Stimulated activated naive CD8-positive, alpha-beta T cell treated with anti-CD3 and anti-CD28 coated beads, Interleukin-15, Interleukin-2, amounts not matched to agents 100 ng/mL and 50 ng/mL, for 24 hours (primary cell): Measurements from ENCODE around the gene INTS1.

Experiments
- H3K27ac Mint-ChIP-seq: one replicate; pipeline ENCODE4 v1.8.0; 2021; ENCODE audit warnings: mild to moderate bottlenecking, mixed read lengths
- H3K27me3 Mint-ChIP-seq: one replicate; pipeline ENCODE4 v1.8.0; 2021; ENCODE audit warnings: mixed read lengths
- H3K36me3 Mint-ChIP-seq: one replicate; pipeline ENCODE4 v1.8.0; 2021; ENCODE audit warnings: low read depth, mixed read lengths
- H3K4me1 Mint-ChIP-seq: one replicate; pipeline ENCODE4 v1.8.0; 2021; ENCODE audit warnings: low read depth, mixed read lengths
- H3K4me3 Mint-ChIP-seq: one replicate; pipeline ENCODE4 v1.8.0; 2021; ENCODE audit warnings: mild to moderate bottlenecking, mixed read lengths
- H3K9me3 Mint-ChIP-seq: one replicate; pipeline ENCODE4 v1.8.0; 2021; ENCODE audit warnings: mixed read lengths

Gene INTS1

DNA sequence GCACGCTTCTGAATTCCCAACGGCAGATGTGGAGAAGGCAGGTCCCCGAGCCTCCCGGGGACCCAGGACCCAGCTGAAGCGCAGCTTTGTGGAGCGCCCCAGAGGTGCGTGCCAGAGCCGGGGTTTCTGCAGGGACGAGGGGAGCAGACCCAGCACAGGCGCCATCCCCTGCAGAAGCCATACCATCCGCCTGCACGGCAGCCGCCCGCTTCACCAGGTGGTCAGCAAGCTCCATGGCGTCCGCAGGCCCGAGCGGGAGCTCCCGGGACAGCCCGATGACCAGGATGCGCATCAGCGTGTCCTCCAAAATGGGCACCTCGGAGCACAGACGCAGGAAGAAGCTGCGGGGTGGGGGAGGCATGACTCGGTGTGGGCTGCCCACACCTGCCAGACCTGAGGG lies 10.6 kb downstream of the INTS1 start:
- no peaks in the 10 kb centered on the region for H3K4me1 Mint-ChIP-seq
- no peak overlapping the region for H3K4me3 Mint-ChIP-seq
- no peaks in the 10 kb centered on the region for H3K27me3 Mint-ChIP-seq
- no peaks in the 10 kb centered on the region for H3K9me3 Mint-ChIP-seq
- H3K27ac Mint-ChIP-seq = no peak overlapping the region
- peaks cover 32% of the 10 kb centered on the region for H3K36me3 Mint-ChIP-seq

DNA sequence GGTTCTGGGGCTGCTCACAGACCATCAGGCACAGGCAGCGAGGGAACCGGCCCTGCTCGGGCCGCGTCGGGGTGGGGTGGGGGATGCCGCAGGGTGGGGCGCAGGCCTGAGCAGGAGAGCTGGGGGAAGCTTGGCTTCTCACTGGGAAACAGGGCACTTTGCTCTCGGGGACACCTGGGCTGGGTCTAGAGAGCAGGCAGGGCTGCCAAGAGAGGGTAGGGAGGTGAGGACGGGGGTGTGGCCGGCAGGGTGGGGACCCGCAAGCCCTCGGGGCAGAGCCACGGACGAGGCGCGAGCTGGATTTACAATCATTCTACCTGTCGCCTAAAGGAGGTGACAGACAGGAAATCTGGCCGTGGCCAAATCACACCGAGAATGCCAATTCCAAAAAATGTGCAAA lies 11.1 kb downstream of the INTS1 start:
- H3K4me1 Mint-ChIP-seq = no peaks in the 10 kb centered on the region
- H3K4me3 Mint-ChIP-seq = no peak overlapping the region
- H3K27ac Mint-ChIP-seq = no peak overlapping the region
- no peaks in the 10 kb centered on the region for H3K27me3 Mint-ChIP-seq
- H3K36me3 Mint-ChIP-seq = peaks cover 32% of the 10 kb centered on the region
- no peaks in the 10 kb centered on the region for H3K9me3 Mint-ChIP-seq

GRCh38 chr7:1492640-1493039 lies 11.5 kb downstream of the INTS1 start:
- no peaks in the 10 kb centered on the region for H3K9me3 Mint-ChIP-seq
- H3K27me3 Mint-ChIP-seq = no peaks in the 10 kb centered on the region
- H3K4me3 Mint-ChIP-seq = no peak overlapping the region
- H3K36me3 Mint-ChIP-seq = peaks cover 32% of the 10 kb centered on the region
- no peak overlapping the region for H3K27ac Mint-ChIP-seq
- no peaks in the 10 kb centered on the region for H3K4me1 Mint-ChIP-seq

- no peak overlapping the region for H3K4me3 Mint-ChIP-seq
- H3K36me3 Mint-ChIP-seq = peaks cover 30% of the 10 kb centered on the region
These were observed 12.0 kb downstream of the INTS1 start for GRCh38 chr7:1492221-1492620.

GRCh38 chr7:1490837-1491236 lies 13.4 kb downstream of the INTS1 start:
- Mint-ChIP-seq H3K27me3 (no peaks in the 10 kb centered on the region), H3K9me3 (no peaks in the 10 kb centered on the region), H3K36me3 (peaks cover 25% of the 10 kb centered on the region), H3K4me1 (no peaks in the 10 kb centered on the region), H3K4me3 (no peak overlapping the region), H3K27ac (no peak overlapping the region)

More at GRCh38 chr7:1492221-1492620, 12.0 kb downstream of the INTS1 start:
- H3K27ac Mint-ChIP-seq = no peak overlapping the region
- H3K4me1 Mint-ChIP-seq = no peaks in the 10 kb centered on the region
- H3K9me3 Mint-ChIP-seq = no peaks in the 10 kb centered on the region
- H3K27me3 Mint-ChIP-seq = no peaks in the 10 kb centered on the region

- no peak overlapping the region for H3K27ac Mint-ChIP-seq
- no peak overlapping the region for H3K4me3 Mint-ChIP-seq
- H3K4me1 Mint-ChIP-seq = no peaks in the 10 kb centered on the region
- H3K27me3 Mint-ChIP-seq = no peaks in the 10 kb centered on the region
- H3K36me3 Mint-ChIP-seq = peaks cover 28% of the 10 kb centered on the region
- H3K9me3 Mint-ChIP-seq = no peaks in the 10 kb centered on the region
These were observed 14.9 kb downstream of the INTS1 start for GRCh38 chr7:1489336-1489735.

- Mint-ChIP-seq H3K4me3 (no peak overlapping the region), H3K9me3 (no peaks in the 10 kb centered on the region), H3K4me1 (no peaks in the 10 kb centered on the region), H3K27ac (no peak overlapping the region), H3K36me3 (peaks cover 28% of the 10 kb centered on the region), H3K27me3 (no peaks in the 10 kb centered on the region)
These were observed 16.2 kb downstream of the INTS1 start for GRCh38 chr7:1488016-1488415.

DNA sequence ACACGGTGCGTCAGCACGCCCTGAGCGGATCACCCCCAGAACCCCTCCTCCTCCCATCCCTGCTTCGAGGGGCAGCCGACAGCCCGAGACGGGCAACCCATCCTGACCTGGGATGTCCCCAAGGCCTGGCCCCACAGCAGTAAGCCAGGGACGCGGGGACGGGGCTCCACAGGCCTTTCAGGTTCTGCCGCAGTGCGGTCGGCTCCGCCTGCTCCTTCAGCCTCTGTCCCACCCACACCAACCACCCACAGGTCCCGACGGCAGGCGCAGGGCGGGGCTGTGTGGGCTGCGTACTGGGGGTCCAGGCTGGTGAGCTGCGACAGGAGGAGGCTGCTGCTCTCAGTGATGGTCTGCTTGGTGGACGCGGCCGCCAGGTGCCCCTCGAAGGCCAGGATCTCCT lies 16.7 kb downstream of the INTS1 start:
- H3K27me3 Mint-ChIP-seq = no peaks in the 10 kb centered on the region
- H3K9me3 Mint-ChIP-seq = no peaks in the 10 kb centered on the region
- H3K4me1 Mint-ChIP-seq = no peaks in the 10 kb centered on the region
- no peak overlapping the region for H3K4me3 Mint-ChIP-seq
- no peak overlapping the region for H3K27ac Mint-ChIP-seq
- H3K36me3 Mint-ChIP-seq = peaks cover 26% of the 10 kb centered on the region

DNA sequence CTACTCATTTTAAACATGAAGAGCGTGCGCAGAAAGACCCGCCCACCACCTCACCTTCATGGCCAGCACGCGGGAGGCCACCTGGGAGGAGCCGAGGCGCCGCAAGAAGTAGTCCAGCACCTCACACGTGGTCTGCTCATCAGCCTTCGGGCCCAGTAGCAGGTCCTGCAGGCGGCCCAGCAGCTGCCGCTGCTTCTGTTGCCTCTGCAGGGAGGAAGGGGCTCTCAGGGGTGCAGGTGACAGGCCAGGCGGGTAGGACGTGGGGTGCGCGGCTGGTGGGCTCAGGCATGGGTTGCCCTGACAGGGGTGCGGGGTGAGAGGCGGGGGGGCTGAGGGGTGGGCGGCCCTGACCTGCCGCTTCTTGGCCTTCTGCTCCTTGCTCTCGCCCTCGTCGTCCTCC lies 17.6 kb downstream of the INTS1 start:
- Mint-ChIP-seq H3K36me3 (peaks cover 17% of the 10 kb centered on the region), H3K27ac (no peak overlapping the region), H3K4me1 (no peaks in the 10 kb centered on the region)

DNA sequence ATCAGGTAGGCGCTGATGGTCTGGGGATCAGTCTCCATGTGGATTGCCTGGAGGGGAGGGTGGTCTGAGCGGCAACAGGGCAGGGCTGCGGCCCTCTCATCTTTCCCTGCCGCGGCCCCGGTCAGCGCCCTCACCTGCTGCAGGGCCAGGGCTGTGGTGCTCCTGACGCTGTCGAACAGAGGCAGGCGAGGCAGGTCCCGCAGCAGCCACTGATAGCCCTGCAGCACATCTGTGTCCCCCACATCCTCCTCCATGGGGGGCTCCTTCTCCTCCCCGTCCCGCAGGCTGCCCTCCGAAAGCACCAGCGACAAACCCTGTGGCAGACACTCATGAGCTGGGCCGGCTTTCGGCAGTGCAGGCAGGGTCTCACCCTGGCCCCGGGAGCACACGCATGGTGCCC lies 19.0 kb downstream of the INTS1 start:
- H3K27me3 Mint-ChIP-seq = no peaks in the 10 kb centered on the region
- no peaks in the 10 kb centered on the region for H3K9me3 Mint-ChIP-seq
- H3K4me3 Mint-ChIP-seq = no peak overlapping the region
- no peaks in the 10 kb centered on the region for H3K4me1 Mint-ChIP-seq
- no peak overlapping the region for H3K27ac Mint-ChIP-seq
- H3K36me3 Mint-ChIP-seq = peaks cover 4% of the 10 kb centered on the region

More for the DNA sequence above, 17.6 kb downstream of the INTS1 start:
- H3K4me3 Mint-ChIP-seq = no peak overlapping the region
- no peaks in the 10 kb centered on the region for H3K9me3 Mint-ChIP-seq
- H3K27me3 Mint-ChIP-seq = no peaks in the 10 kb centered on the region

DNA sequence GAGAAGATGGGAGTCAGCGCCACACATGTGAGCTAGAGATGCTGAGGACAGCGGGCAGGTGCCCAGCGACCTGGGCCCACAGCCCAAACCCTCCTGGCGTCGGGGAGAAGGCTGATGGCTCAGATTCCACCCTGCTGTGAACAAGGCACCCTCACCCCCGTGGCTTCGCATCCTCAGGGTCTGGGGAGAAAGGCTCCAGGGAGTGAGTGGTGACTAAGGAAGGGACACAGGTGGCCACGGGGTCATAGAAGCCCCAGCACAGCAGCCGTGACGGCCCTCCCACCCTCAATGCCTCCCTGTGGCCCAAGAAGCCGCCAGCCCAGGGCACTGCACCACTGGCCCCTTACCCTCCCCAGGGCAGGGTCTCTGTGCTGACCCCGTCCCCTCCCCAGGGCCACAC lies 19.6 kb downstream of the INTS1 start:
- H3K4me1 Mint-ChIP-seq = no peaks in the 10 kb centered on the region
- no peaks in the 10 kb centered on the region for H3K9me3 Mint-ChIP-seq
- H3K27ac Mint-ChIP-seq = no peak overlapping the region
- H3K27me3 Mint-ChIP-seq = no peaks in the 10 kb centered on the region
- H3K4me3 Mint-ChIP-seq = no peak overlapping the region
- H3K36me3 Mint-ChIP-seq = peaks cover 4% of the 10 kb centered on the region

DNA sequence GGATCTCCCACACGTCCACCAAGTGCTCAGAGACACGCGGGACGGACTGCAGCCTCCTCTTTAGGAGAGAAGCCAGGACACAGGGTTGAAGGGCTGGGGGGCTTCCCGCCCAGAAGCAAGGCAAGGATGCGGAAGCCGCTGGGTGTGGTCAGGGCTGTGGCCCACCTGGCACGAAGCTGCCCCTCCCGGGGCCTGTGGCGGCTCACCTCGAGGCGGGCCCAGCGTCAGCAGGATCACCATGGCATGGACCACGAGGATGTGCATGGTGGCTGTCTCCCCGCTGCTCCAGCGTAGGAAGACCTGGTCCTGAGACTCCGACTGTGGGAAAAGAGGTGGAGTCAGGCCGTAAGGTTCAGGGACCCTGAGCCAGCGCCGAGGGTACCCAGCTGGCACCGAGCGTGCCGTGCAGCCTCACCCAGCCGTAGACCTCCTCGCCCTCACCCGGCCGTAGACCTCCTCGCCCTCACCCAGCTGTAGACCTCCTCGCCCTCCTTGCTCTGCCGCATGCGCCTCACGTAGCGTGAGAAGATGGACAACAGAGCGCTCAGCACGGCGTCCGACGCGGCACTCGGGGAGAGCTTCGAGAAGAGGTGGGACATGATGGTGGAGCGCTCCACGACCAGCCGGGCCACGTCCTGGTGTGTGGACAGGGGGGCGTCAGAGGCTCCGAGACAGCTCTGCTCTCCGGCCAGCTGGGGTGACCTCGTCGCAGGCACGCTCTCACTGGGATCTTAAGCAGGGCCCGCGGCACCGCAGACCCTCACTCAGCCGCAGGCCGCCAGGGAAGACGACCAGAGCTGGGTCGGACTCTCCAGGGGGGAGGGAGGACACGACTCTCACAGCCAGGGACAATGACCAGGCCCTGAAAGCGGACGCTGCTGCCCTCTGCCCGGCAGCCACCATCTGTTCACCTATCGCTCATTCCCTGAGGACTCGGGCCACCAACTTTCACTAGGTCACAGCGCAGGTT lies 20.4 kb downstream of the INTS1 start:
- no peaks in the 10 kb centered on the region for H3K9me3 Mint-ChIP-seq
- no peaks in the 10 kb centered on the region for H3K27me3 Mint-ChIP-seq
- H3K36me3 Mint-ChIP-seq = peaks cover 4% of the 10 kb centered on the region
- no peak overlapping the region for H3K27ac Mint-ChIP-seq
- no peaks in the 10 kb centered on the region for H3K4me1 Mint-ChIP-seq
- no peak overlapping the region for H3K4me3 Mint-ChIP-seq

- Mint-ChIP-seq H3K36me3 (peaks cover 4% of the 10 kb centered on the region), H3K27ac (no peak overlapping the region), H3K9me3 (no peaks in the 10 kb centered on the region), H3K4me3 (no peak overlapping the region), H3K27me3 (no peaks in the 10 kb centered on the region), H3K4me1 (no peaks in the 10 kb centered on the region)
These were observed 21.1 kb downstream of the INTS1 start for GRCh38 chr7:1483079-1483478.

DNA sequence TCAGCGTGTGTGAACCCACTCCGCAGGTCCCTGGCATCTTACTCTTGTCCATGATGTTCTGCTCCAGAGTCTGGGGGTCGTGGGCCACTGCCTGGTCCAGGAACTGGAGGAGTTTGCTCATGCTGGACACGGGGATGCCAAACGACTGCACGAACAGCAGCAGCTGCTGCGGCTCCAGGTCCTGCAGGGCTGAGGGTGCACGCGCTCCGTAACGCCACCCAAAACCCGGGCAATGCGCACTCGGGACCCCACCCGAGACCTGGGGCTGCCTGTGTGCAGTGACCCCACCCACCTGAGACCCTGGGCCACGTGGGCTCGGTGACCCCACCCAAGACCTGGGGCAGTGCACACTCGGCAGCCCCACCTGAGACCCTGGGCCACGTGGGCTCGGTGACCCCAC lies 22.9 kb downstream of the INTS1 start:
- no peak overlapping the region for H3K27ac Mint-ChIP-seq
- H3K27me3 Mint-ChIP-seq = no peaks in the 10 kb centered on the region
- no peaks in the 10 kb centered on the region for H3K4me1 Mint-ChIP-seq
- H3K9me3 Mint-ChIP-seq = no peaks in the 10 kb centered on the region
- no peak overlapping the region for H3K4me3 Mint-ChIP-seq
- peaks cover 4% of the 10 kb centered on the region for H3K36me3 Mint-ChIP-seq

GRCh38 chr7:1480670-1481069 lies 23.5 kb downstream of the INTS1 start:
- Mint-ChIP-seq H3K4me3 (no peak overlapping the region), H3K27ac (no peak overlapping the region), H3K9me3 (no peaks in the 10 kb centered on the region), H3K4me1 (no peaks in the 10 kb centered on the region), H3K27me3 (no peaks in the 10 kb centered on the region), H3K36me3 (peaks cover 2% of the 10 kb centered on the region)

DNA sequence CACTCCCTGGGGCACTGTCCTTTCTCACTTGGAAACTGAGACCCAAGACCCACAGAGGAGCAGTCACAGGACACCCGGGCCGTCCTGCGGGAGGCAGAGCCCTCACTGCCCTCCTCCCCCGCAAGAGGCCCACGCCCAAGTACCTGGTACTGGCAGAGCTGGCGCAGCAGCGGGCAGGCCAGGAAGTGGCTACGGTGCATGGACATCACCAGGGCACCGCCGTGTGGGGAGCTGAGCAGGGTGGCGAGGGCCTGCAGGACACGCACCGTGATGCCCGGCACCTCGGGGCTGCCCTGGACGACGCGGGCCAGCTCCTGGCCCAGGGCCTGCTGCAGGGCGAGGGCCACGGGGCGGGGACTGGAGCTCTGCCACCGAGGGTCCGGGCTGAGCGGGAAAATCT lies 24.9 kb downstream of the INTS1 start:
- H3K36me3 Mint-ChIP-seq = no peaks in the 10 kb centered on the region
- H3K4me3 Mint-ChIP-seq = no peak overlapping the region
- H3K27me3 Mint-ChIP-seq = no peaks in the 10 kb centered on the region
- no peaks in the 10 kb centered on the region for H3K9me3 Mint-ChIP-seq
- H3K27ac Mint-ChIP-seq = no peak overlapping the region
- no peaks in the 10 kb centered on the region for H3K4me1 Mint-ChIP-seq
